HepG2 (cell line): ENCODE data around the gene RNASE9. TPM values are rescaled to one million over a fixed set of nuclear protein-coding genes. Genes with fewer than 3 reads are reported as not detected.

ENCODE experiments used
- ATAC-seq: fragments of 200-7000 bp; cut with Tn5 transposase; 3 replicates; pipeline ENCODE4 v1.9.1; 2020; ENCODE audit warnings: mild to moderate bottlenecking, moderate library complexity
- BruUV-seq: library from RNA; stranded (reverse); fragments of 400-500 nt; replicated peaks from 2 replicates; lab custom pipeline; 2021; lab: Mats Ljungman, UMichigan
- CTCF ChIA-PET: fragments of 300-600 bp; formaldehyde crosslinking; extraction: SDS; loops from one replicate; lab custom pipeline; 2021; ENCODE audit warnings: low total read pairs, inconsistent platforms, low intra/inter-chr PET ratio; lab: Yijun Ruan, JAX
- POLR2A ChIA-PET: fragments of 350-600 bp; sonication (Branson Sonifier 250); formaldehyde crosslinking; loops from one replicate; lab custom pipeline; 2020; ENCODE audit warnings: antibody characterized with exemption, inconsistent platforms; lab: Yijun Ruan, JAX
- DNase-seq: peaks from one replicate; pipeline ENCODE4 v3.0.0-alpha.2; 2015; ENCODE audit warnings: low spot score
- FAIRE-seq: peaks from 3 replicates; lab custom pipeline; 2011; peaks lifted over from hg19 to GRCh38; lab: Jason Lieb, UNC
- H2AFZ ChIP-seq: one replicate; pipeline ENCODE4 v1.6.1; 2011; ENCODE audit warnings: low read length, inconsistent platforms
- H3K27ac ChIP-seq: fragments of 300-600 bp; 3 replicates; pipeline ENCODE4 v1.8.0; 2011; ENCODE audit warnings: mixed run types, mild to moderate bottlenecking, mixed read lengths, low read length, inconsistent platforms; ENCODE audit not compliant: insufficient read depth; ENCODE audit errors: extremely low read length
- H3K27me3 ChIP-seq, 2 experiments: fragments of 200-600 bp in 1 of 2; 2 replicates in 1 of 2; 3 replicates in 1 of 2; pipeline versions ENCODE4 v1.6.0 to v1.8.0; 2011; ENCODE audit warnings: low read length in 2 of 2, mild to moderate bottlenecking in 2 of 2, moderate library complexity in 2 of 2, inconsistent platforms in 1 of 2; ENCODE audit not compliant: insufficient read depth in 2 of 2, control insufficient read depth in 1 of 2
- H3K36me3 ChIP-seq, 2 experiments: fragments of 200-600 bp in 1 of 2; replicated peaks in 1 of 2; 2 replicates in 1 of 2; 3 replicates in 1 of 2; pipeline versions ENCODE4 v1.5.1 to v1.8.0; 2011; ENCODE audit warnings: low read length in 2 of 2, inconsistent platforms in 1 of 2; ENCODE audit not compliant: insufficient read depth in 2 of 2, control insufficient read depth in 1 of 2
- H3K4me1 ChIP-seq: 2 replicates; pipeline ENCODE4 v1.5.1; 2012; ENCODE audit warnings: low read length, inconsistent platforms; ENCODE audit not compliant: insufficient read depth
- H3K4me2 ChIP-seq: 2 replicates; pipeline ENCODE4 v1.6.0; 2011; ENCODE audit warnings: low read depth, low read length, inconsistent platforms
- H3K4me3 ChIP-seq, 3 experiments: fragments of 200-600 bp in 1 of 3; sonication (generic), shearing (Covaris generic) in 1 of 3; replicated peaks in 1 of 3; 2 replicates each; pipeline ENCODE4 v1.5.1; 2011 to 2016; ENCODE audit warnings: low read length in 3 of 3, inconsistent platforms in 2 of 3, low read depth in 2 of 3, mild to moderate bottlenecking in 2 of 3, control low read depth in 1 of 3, mixed read lengths in 1 of 3; ENCODE audit not compliant: insufficient read depth in 1 of 3
- H3K79me2 ChIP-seq: one replicate; pipeline ENCODE4 v1.6.1; 2011; ENCODE audit warnings: low read length, inconsistent platforms; ENCODE audit not compliant: insufficient read depth
- H3K9ac ChIP-seq: 2 replicates; pipeline ENCODE4 v1.6.0; 2011; ENCODE audit warnings: mild to moderate bottlenecking, low read depth, low read length, inconsistent platforms; ENCODE audit not compliant: insufficient read depth
- H3K9me3 ChIP-seq: 2 replicates; pipeline ENCODE4 v1.5.1; 2012; ENCODE audit warnings: mild to moderate bottlenecking, low read length
- H4K20me1 ChIP-seq: 2 replicates; pipeline ENCODE4 v1.6.0; 2011; ENCODE audit warnings: inconsistent platforms, mild to moderate bottlenecking, low read length, moderate library complexity; ENCODE audit not compliant: insufficient read depth
- CERS6 ChIP-seq: sonication (generic); formaldehyde crosslinking; IDR thresholded peaks from 2 replicates; pipeline ENCODE4 v1.5.0; 2020; ENCODE audit warnings: missing genetic modification reagents
- HNF4G ChIP-seq, 2 experiments: sonication (generic) in 1 of 2; formaldehyde crosslinking in 1 of 2; IDR thresholded peaks; 2 replicates each; pipeline versions ENCODE4 v1.4.0 to v1.6.1; 2011 to 2020; ENCODE audit warnings: borderline replicate concordance in 2 of 2, low read depth in 2 of 2, mild to moderate bottlenecking in 2 of 2, low read length in 1 of 2, missing genetic modification reagents in 1 of 2, moderate library complexity in 1 of 2
- MYPOP ChIP-seq: sonication (generic); formaldehyde crosslinking; IDR thresholded peaks from 2 replicates; pipeline ENCODE4 v1.8.1; 2023; ENCODE audit warnings: mild to moderate bottlenecking, moderate library complexity, missing genetic modification reagents
- PHF5A ChIP-seq: IDR thresholded peaks from one replicate; pipeline ENCODE4 v1.6.1; 2018; ENCODE audit warnings: low read depth, missing genetic modification reagents; ENCODE audit not compliant: unreplicated experiment
- ZBTB8A ChIP-seq: sonication (generic); formaldehyde crosslinking; IDR thresholded peaks from 2 replicates; pipeline ENCODE4 v1.4.0; 2020; ENCODE audit warnings: mild to moderate bottlenecking, low read depth, missing genetic modification reagents, borderline replicate concordance
- ZNF224 ChIP-seq: sonication (generic); formaldehyde crosslinking; IDR thresholded peaks from 2 replicates; pipeline ENCODE4 v1.5.0; 2020; ENCODE audit warnings: mild to moderate bottlenecking, missing genetic modification reagents
- ZNF281 ChIP-seq: sonication (generic); formaldehyde crosslinking; IDR thresholded peaks from 2 replicates; pipeline ENCODE4 v1.4.0; 2020; ENCODE audit warnings: missing genetic modification reagents, borderline replicate concordance
- ZNF44 ChIP-seq: sonication (generic); formaldehyde crosslinking; IDR thresholded peaks from 2 replicates; pipeline ENCODE4 v1.5.1; 2020; ENCODE audit warnings: mild to moderate bottlenecking, missing genetic modification reagents
- ZNF496 ChIP-seq: sonication (generic); formaldehyde crosslinking; IDR thresholded peaks from 2 replicates; pipeline ENCODE4 v1.8.1; 2023; ENCODE audit warnings: mild to moderate bottlenecking, moderate library complexity, missing genetic modification reagents; ENCODE audit not compliant: insufficient replicate concordance
- ZNF749 ChIP-seq: sonication (generic); formaldehyde crosslinking; IDR thresholded peaks from 2 replicates; pipeline ENCODE4 v1.8.0; 2022; ENCODE audit warnings: mild to moderate bottlenecking, missing genetic modification reagents, moderate library complexity, borderline replicate concordance
- WGBS: methylation state at CpG from one replicate; pipeline ENCODE4 v1.1.6; 2017; ENCODE audit warnings: low lambda C conversion rate; 5-methylcytosine and 5-hydroxymethylcytosine counted together
- in situ Hi-C: cut with HindIII; loops from 2 replicates; pipeline ENCODE4 v1.10.0; 2017; ENCODE audit warnings: low pct_unique_long_range_greater_than_20kb; ENCODE audit not compliant: extremely low pct_ligation_motif_present
- intact Hi-C: fragments of 100-400 bp; cut with micrococcal nuclease; formaldehyde crosslinking; loops from one replicate; pipeline ENCODE4 v1.10.0; 2022; ENCODE audit not compliant: unreplicated experiment
- polyA plus RNA-seq, 8 experiments: library from polyadenylated mRNA; depleted of rRNA in 3 of 8; stranded (reverse) in 7 of 8; unstranded in 1 of 8; fragments of >200 nt; fragmentation: Illumina TruSeq in 4 of 8; extraction: Trizol in 4 of 8; gene quantifications; 2 replicates each; pipeline versions ENCODE4 v1.2.1 to v1.2.3, GENCODE V29; 2011 to 2016; ENCODE audit warnings: low read depth in 4 of 8, missing spikeins in 1 of 8, mixed read lengths in 1 of 8; ENCODE audit not compliant: insufficient read depth in 1 of 8
- total RNA-seq, 5 experiments: library from RNA; depleted of rRNA; stranded (reverse); fragments of >200 nt; fragmentation: Illumina TruSeq; extraction: Trizol; gene quantifications; 2 replicates each; pipeline ENCODE4 v1.2.3, GENCODE V29; 2016; ENCODE audit warnings: low read depth in 1 of 5
- TF ChIP-seq, protein P1 (sequence below): sonication (generic); formaldehyde crosslinking; IDR thresholded peaks from 2 replicates; pipeline ENCODE4 v1.8.1; 2022; ENCODE audit warnings: low read depth, mild to moderate bottlenecking, missing genetic modification reagents
- TF ChIP-seq, protein P2 (sequence below): sonication (generic); formaldehyde crosslinking; IDR thresholded peaks from 2 replicates; pipeline ENCODE4 v1.8.1; 2023; ENCODE audit warnings: missing genetic modification reagents, inconsistent platforms, borderline replicate concordance

Gene RNASE9
- total and polyA plus RNA-seq, 2 of the 13 experiments (the other 11 are each of a cell fraction or from before 2014, with no cell fraction given), result not detected

- intact Hi-C loops (no loop called here), in situ Hi-C loops (no loop called here)
- TF ChIP-seq, protein P1, sequence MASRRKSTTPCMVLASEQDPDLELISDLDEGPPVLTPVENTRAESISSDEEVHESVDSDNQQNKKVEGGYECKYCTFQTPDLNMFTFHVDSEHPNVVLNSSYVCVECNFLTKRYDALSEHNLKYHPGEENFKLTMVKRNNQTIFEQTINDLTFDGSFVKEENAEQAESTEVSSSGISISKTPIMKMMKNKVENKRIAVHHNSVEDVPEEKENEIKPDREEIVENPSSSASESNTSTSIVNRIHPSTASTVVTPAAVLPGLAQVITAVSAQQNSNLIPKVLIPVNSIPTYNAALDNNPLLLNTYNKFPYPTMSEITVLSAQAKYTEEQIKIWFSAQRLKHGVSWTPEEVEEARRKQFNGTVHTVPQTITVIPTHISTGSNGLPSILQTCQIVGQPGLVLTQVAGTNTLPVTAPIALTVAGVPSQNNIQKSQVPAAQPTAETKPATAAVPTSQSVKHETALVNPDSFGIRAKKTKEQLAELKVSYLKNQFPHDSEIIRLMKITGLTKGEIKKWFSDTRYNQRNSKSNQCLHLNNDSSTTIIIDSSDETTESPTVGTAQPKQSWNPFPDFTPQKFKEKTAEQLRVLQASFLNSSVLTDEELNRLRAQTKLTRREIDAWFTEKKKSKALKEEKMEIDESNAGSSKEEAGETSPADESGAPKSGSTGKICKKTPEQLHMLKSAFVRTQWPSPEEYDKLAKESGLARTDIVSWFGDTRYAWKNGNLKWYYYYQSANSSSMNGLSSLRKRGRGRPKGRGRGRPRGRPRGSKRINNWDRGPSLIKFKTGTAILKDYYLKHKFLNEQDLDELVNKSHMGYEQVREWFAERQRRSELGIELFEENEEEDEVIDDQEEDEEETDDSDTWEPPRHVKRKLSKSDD (CRISPR knock-in tag), result no peak
- TF ChIP-seq CERS6 (CRISPR knock-in tag), result no peak
- no peak for TF ChIP-seq HNF4G (IDR thresholded peaks at IDR 0.05; ENCODE audit: borderline replicate concordance, low read depth, low read length)
- TF ChIP-seq HNF4G (CRISPR knock-in tag; IDR thresholded peaks at IDR 0.05; ENCODE audit: borderline replicate concordance, low read depth), result no peak
- TF ChIP-seq ZNF281 (CRISPR knock-in tag), result no peak
- no peak for TF ChIP-seq PHF5A
- TF ChIP-seq ZBTB8A (CRISPR knock-in tag), result no peak
- no peak for TF ChIP-seq ZNF44 (CRISPR knock-in tag)
- TF ChIP-seq, protein P2, sequence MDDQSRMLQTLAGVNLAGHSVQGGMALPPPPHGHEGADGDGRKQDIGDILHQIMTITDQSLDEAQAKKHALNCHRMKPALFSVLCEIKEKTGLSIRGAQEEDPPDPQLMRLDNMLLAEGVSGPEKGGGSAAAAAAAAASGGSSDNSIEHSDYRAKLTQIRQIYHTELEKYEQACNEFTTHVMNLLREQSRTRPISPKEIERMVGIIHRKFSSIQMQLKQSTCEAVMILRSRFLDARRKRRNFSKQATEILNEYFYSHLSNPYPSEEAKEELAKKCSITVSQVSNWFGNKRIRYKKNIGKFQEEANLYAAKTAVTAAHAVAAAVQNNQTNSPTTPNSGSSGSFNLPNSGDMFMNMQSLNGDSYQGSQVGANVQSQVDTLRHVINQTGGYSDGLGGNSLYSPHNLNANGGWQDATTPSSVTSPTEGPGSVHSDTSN (CRISPR knock-in tag), result no peak
- no peak for TF ChIP-seq ZNF749 (CRISPR knock-in tag)
- no peak for TF ChIP-seq ZNF224 (CRISPR knock-in tag)
- no peak for TF ChIP-seq ZNF496 (CRISPR knock-in tag)
- TF ChIP-seq MYPOP (CRISPR knock-in tag), result no peak
- TF ChIP-seq, all 625 proteins: peak for 0
- CTCF ChIA-PET, result no interaction called here
- no peak for DNase-seq
- H3K4me2 ChIP-seq, result no peak overlapping the region
- no peak overlapping the region for H3K4me3 ChIP-seq
- H3K9me3 ChIP-seq, result no peaks in the 10 kb centered on the region
- H3K9ac ChIP-seq, result no peak overlapping the region
- H4K20me1 ChIP-seq, result no peaks in the 10 kb centered on the region
- no peaks in the 10 kb centered on the region for H3K4me1 ChIP-seq
- no peak overlapping the region for H2AFZ ChIP-seq
- no peak for FAIRE-seq
- peaks cover 0 to 9% of the 10 kb centered on the region in 2 experiments; a peak in 3 of 5 replicates for H3K27me3 ChIP-seq
- no peaks in the 10 kb centered on the region for H3K36me3 ChIP-seq
- WGBS, result 70% methylated on average over 8 of the region's 8 CpGs
- BruUV-seq, result no TSS peak
- no peaks in the 10 kb centered on the region for H3K79me2 ChIP-seq
- no peak overlapping the region for H3K27ac ChIP-seq
- no peak for ATAC-seq
- POLR2A ChIA-PET, result no interaction called here
Measured at GRCh38 chr14:20508367-20508766, 52.5 kb downstream of the RNASE9 start.
